ENCODE results near the gene HSPBAP1.

DNA sequence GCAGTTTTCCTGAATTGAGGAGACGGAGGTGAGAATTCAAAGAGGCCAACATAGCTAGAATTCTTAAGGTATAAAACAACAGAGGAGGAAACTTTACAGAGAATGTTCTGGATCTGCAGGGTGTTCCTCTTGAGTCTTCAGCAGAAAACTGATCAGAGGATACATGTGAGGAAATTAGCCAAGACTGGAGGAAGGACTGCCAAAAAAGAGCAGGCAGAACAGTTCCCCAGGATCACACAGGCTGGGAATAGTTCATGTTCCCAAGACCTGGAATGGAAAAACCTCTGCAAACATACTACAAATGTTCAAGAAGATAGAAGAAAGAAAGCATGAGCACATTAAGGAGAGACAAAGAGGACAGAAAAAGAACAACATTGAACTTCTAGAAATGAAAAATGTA, 8.7 kb upstream of the HSPBAP1 start:
- TF ChIP-seq EZH2phosphoT487 (IDR thresholded peaks at IDR 0.05; ENCODE audit: borderline replicate concordance, low read length) (no peak), EZH2 (IDR thresholded peaks at IDR 0.05; ENCODE audit: low read length, unreplicated experiment) (no peak)

Data from PC-3 (cell line).